HG03520 (cell line): ENCODE results near the gene BBS7.

Source experiments
- ATAC-seq: cut with Tn5 transposase; IDR thresholded peaks from one replicate; pipeline ENCODE4 v1.9.1; 2021; ENCODE audit warnings: mild to moderate bottlenecking, moderate library complexity; ENCODE audit not compliant: unreplicated experiment

Gene BBS7

GRCh38 chr4:121792966-121793365 is 77.3 kb downstream of the BBS7 start:
- no peak for ATAC-seq

GRCh38 chr4:121791481-121791880 is 78.8 kb downstream of the BBS7 start:
- no peak for ATAC-seq

- no peak for ATAC-seq
These were observed 79.3 kb downstream of the BBS7 start for GRCh38 chr4:121790976-121791375.

GRCh38 chr4:121789960-121790829 is 80.1 kb downstream of the BBS7 start:
- ATAC-seq, result no peak

GRCh38 chr4:121789455-121789854 is 80.8 kb downstream of the BBS7 start:
- ATAC-seq, result no peak

- peak; percentile 93 for ATAC-seq
These were observed 81.4 kb downstream of the BBS7 start for GRCh38 chr4:121788896-121789295.

- no peak for ATAC-seq
These were observed 84.1 kb downstream of the BBS7 start for GRCh38 chr4:121786221-121786620.

- no peak for ATAC-seq
These were observed 84.8 kb downstream of the BBS7 start for GRCh38 chr4:121785479-121785878.

GRCh38 chr4:121784975-121785374 is 85.3 kb downstream of the BBS7 start:
- no peak for ATAC-seq

- ATAC-seq, result no peak
These were observed 85.9 kb downstream of the BBS7 start for GRCh38 chr4:121784401-121784800.

GRCh38 chr4:121783210-121783609 is 87.1 kb downstream of the BBS7 start:
- no peak for ATAC-seq

- no peak for ATAC-seq
These were observed 91.2 kb downstream of the BBS7 start for GRCh38 chr4:121778991-121779628.

- peak; percentile 75 for ATAC-seq
These were observed 92.6 kb downstream of the BBS7 start for GRCh38 chr4:121777625-121778024.

GRCh38 chr4:121776610-121777401 is 93.5 kb downstream of the BBS7 start:
- no peak for ATAC-seq
